Heart right ventricle (tissue), 16 donors: ENCODE measurements around the gene HFE. TPM values are rescaled to one million over a fixed set of nuclear protein-coding genes. Genes with fewer than 3 reads are reported as not detected.
A peak's percentile ranks its signal among the peaks of the same experiment; 100 is the strongest.

Experiments used
- ATAC-seq, 8 donors: fragments of 200-7000 bp; cut with Tn5 transposase; one replicate each; pipeline ENCODE4 v1.9.1; 2020; ENCODE audit warnings: mild to moderate bottlenecking in 8 of 8, moderate library complexity in 8 of 8, moderate number of reproducible peaks in 1 of 8
- DNase-seq, 2 donors: peaks; one replicate each; pipeline ENCODE4 v3.0.0-alpha.2; 2020
- H3K27ac ChIP-seq, 10 donors: fragments of 200-600 bp; sonication (generic) in 2 of 10; one replicate each; pipeline versions ENCODE4 v1.5.0 to v1.8.0; 2020 to 2022; ENCODE audit warnings: mild to moderate bottlenecking in 3 of 10
- H3K27me3 ChIP-seq, 7 donors: fragments of 200-600 bp; one replicate each; pipeline ENCODE4 v1.8.0; 2021 to 2022; ENCODE audit warnings: mild to moderate bottlenecking in 2 of 7
- H3K36me3 ChIP-seq, 9 donors: fragments of 200-600 bp; sonication (generic) in 1 of 9; one replicate each; pipeline versions ENCODE4 v1.5.0 to v1.8.0; 2020 to 2022; ENCODE audit warnings: mild to moderate bottlenecking in 2 of 9
- H3K4me1 ChIP-seq, 9 donors: fragments of 200-600 bp; sonication (generic) in 1 of 9; one replicate each; pipeline versions ENCODE4 v1.5.0 to v1.8.0; 2020 to 2022; ENCODE audit warnings: mild to moderate bottlenecking in 4 of 9
- H3K4me3 ChIP-seq, 10 donors: fragments of 200-600 bp; sonication (generic) in 2 of 10; one replicate each; pipeline versions ENCODE4 v1.5.0 to v1.8.0; 2020 to 2022; ENCODE audit warnings: mild to moderate bottlenecking in 7 of 10, moderate library complexity in 2 of 10
- H3K9me3 ChIP-seq, 11 donors: fragments of 200-600 bp in 10 of 11; sonication (generic) in 2 of 11; one replicate each; pipeline versions ENCODE4 v1.5.0 to v1.8.0; 2013 to 2022; ENCODE audit warnings: mild to moderate bottlenecking in 2 of 11, control low read depth in 1 of 11, moderate library complexity in 1 of 11
- CTCF ChIP-seq, 9 donors: fragments of 200-600 bp; sonication (generic) in 2 of 9; IDR thresholded peaks; one replicate each; pipeline versions ENCODE4 v1.5.0 to v1.8.0; 2021 to 2022; ENCODE audit warnings: antibody characterized with exemption in 9 of 9, mild to moderate bottlenecking in 5 of 9, moderate library complexity in 1 of 9
- WGBS, 2 donors: extraction: QIAGEN DNeasy Blood & Tissue Kit; methylation state at CpG; one replicate each; pipeline ENCODE4 v1.1.7; 2013; ENCODE audit warnings: inconsistent platforms in 1 of 2; 5-methylcytosine and 5-hydroxymethylcytosine counted together
- intact Hi-C, 10 donors: fragments of 100-400 bp; cut with DNase I; formaldehyde crosslinking; loops; one replicate each; pipeline versions ENCODE4 v1.11.1 to v1.14.2; 2022
- polyA plus RNA-seq, 2 donors: library from polyadenylated mRNA; stranded (reverse); fragments of 200-250 nt; gene quantifications; one replicate each; pipeline ENCODE4 v1.2.3, GENCODE V29; 2013
- total RNA-seq, 10 donors: library from RNA; stranded (reverse); fragmentation: NEBNext Ultra II Directional in 3 of 10; extraction: Animal tissue kit (Norgen Biotek cat#: 25700) in 3 of 10; gene quantifications; one replicate each; pipeline versions ENCODE4 v1.2.1 to v1.2.4, GENCODE V29; 2021 to 2023
- donor health status: Arrhythmogenic right ventricular cardiomyopathy.
- donor health status: ischemic (EF 13 %, LVEDD 7.1; RV severe dilation, severe dysfunction).
- donor health status: healthy with polysubstance abuse.
- donor health status: DM: no; HTN: yes; CAD: no.
- donor health status: DM: no; HTN: no; CAD: no.
- donor health status: ischemic (EF 25% LVEDD 6.9; RV normal size, moderate dysfunction).
- donor health status: ischemic (EF 25% LVEDD 5.7; RV mildly dilated, moderate dysfunction).
- donor health status: healthy.
- donor health status: DM: yes; HTN: yes; CAD: no.
- donor health status: Ischemic cardiomyopathy.
- donor health status: ischemic (EF 35%, LVEDD 5.7; RV mildly dilated, moderate dysfunction).
- donor health status: nonischemic (EF 11% LVEDD 7.7; RV severe dilation, severe dysfunction).
- donor health status: DM: yes; HTN: yes; CAD: no.
- donor health status: PGD.
- donor health status: ischemic (EF 29% LVEDD 5.4; RV normal size, mild dysfunction).
- donor health status: nonischemic (EF 23%, LVEDD 6.1; RV moderate dilation, normal function).

The HFE gene
- total and polyA plus RNA-seq, 12 donors, result 1.4 to 7.7 (median 3.9) TPM

DNA sequence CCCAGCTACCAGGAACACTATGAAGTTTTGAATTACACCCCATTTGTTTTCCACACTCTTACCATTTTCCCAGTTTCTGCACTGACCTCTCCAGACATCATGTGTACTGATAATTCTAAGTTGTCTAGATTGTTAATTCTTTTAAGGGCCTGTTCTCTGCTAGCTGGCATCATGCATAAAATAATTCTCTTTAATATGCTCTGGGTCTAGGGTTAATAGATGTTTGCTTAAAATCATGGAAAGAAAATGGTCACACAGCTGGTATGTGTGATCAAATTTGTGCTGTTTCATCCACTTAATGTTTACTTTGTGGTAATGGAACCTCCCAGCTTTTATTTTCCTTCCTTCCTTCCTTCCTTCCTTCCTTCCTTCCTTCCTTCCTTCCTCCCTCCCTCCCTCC is 49.1 kb downstream of the HFE start:
- no peak for TF ChIP-seq CTCF (IDR thresholded peaks at IDR 0.05)
- ATAC-seq (no peak), DNase-seq (no peak)
- Histone ChIP-seq H3K27me3 (no peaks in the 10 kb centered on the region), H3K4me1 (peaks cover 0 to 44% (median 5%) of the 10 kb centered on the region in 9 donors), H3K4me3 (no peak overlapping the region), H3K36me3 (peaks cover 0 to 68% (median 14%) of the 10 kb centered on the region in 9 donors), H3K9me3 (no peaks in the 10 kb centered on the region), H3K27ac (no peak overlapping the region)
- intact Hi-C loops, result no loop called here

DNA sequence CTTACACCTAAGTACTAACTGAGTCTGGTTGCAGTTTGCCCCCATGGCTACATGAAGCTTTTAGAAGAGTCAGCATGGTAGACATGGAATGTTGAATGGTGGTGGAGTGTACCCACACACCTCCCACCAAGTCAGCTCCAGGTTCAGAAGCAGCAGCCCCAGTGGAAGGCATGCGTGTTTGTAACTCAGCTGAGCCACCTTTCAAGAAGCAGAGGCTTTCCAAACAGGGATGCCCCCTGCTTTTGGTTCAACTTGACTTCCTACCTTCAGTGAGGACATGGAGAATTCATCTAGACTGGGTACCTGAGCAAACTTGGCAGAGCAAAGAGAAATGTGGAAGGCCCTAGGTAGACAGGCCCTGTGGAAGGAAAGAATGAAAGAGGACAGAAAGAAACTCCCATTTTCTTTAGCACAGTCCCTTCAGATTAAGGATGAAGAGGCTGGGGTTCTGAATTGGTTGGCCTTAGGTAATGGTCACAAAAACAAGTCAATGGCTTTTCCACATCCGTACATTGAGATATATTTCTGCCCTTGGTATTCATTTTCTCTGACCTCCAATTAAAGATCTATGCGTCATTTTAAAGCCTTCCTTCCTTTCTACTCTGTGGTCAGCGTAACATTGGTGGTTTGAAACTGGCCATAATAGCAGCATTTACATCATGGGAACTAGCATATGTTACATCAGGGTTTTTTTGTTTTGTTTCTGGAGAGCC is 53.2 kb downstream of the HFE start:
- Histone ChIP-seq H3K27me3 (no peaks in the 10 kb centered on the region), H3K27ac (no peak overlapping the region), H3K4me3 (no peak overlapping the region), H3K36me3 (peaks cover 0 to 42% (median 14%) of the 10 kb centered on the region in 9 donors), H3K9me3 (no peaks in the 10 kb centered on the region), H3K4me1 (peaks cover 0 to 21% (median 10%) of the 10 kb centered on the region in 9 donors)
- WGBS, 2 donors, result 92 to 100% methylated on average over 4 of the region's 4 CpGs
- ATAC-seq (no peak), DNase-seq (no peak)
- intact Hi-C loops, result no loop called here
- TF ChIP-seq CTCF (IDR thresholded peaks at IDR 0.05), result no peak

GRCh38 chr6:26140967-26141294 is 53.7 kb downstream of the HFE start:
- ATAC-seq (no peak), DNase-seq (no peak)
- peaks cover 0 to 36% (median 14%) of the 10 kb centered on the region in 9 donors for H3K36me3 ChIP-seq
- no peaks in the 10 kb centered on the region for H3K9me3 ChIP-seq
- intact Hi-C loops, result no loop called here
- H3K27me3 ChIP-seq, result no peaks in the 10 kb centered on the region
- H3K4me3 ChIP-seq, result no peak overlapping the region
- peaks cover 0 to 17% (median 8%) of the 10 kb centered on the region in 9 donors for H3K4me1 ChIP-seq
- 91 to 95% methylated on average over 3 of the region's 3 CpGs for WGBS, 2 donors
- no peak for TF ChIP-seq CTCF (IDR thresholded peaks at IDR 0.05)
- no peak overlapping the region for H3K27ac ChIP-seq

DNA sequence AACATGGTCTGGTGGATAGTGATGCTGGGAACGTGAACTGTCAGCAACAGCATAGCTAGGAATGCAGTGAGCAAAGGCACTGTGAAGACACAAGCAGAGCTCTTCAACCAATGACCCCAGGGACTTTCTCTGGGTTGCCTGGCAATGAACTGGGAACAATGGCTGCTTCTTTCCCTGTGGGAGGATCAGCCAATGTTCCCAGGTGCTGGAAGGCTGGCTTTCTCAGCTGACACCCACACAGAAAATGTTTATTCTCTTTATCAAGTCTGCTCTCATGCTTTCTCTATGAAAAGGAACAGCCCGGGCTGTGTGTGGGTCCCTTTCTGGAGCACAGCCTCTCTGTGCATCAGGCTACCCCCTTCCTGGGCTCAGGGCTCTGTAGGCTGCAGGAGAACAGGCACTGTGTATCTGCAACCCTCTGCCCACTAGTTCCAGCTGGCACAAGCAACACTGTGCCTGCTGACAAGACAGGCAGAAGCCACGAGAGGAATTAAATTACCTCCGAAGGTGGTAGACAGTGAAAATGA is 54.2 kb downstream of the HFE start:
- Histone ChIP-seq H3K27ac (peak overlapping the region in 1 of 10 donors; percentile 17), H3K9me3 (no peaks in the 10 kb centered on the region), H3K27me3 (no peaks in the 10 kb centered on the region), H3K36me3 (peaks cover 0 to 35% (median 14%) of the 10 kb centered on the region in 9 donors), H3K4me1 (peaks cover 0 to 17% (median 7%) of the 10 kb centered on the region in 9 donors), H3K4me3 (no peak overlapping the region)
- WGBS, 2 donors, result 59 to 67% methylated on average over 4 of the region's 4 CpGs
- DNase-seq, result no peak
- peak in 2 of 8 donors; percentile 30 to 35 for ATAC-seq
- intact Hi-C loops, result no loop called here
- TF ChIP-seq CTCF (IDR thresholded peaks at IDR 0.05), result no peak
